ENCODE results near the gene GALM.

DNA sequence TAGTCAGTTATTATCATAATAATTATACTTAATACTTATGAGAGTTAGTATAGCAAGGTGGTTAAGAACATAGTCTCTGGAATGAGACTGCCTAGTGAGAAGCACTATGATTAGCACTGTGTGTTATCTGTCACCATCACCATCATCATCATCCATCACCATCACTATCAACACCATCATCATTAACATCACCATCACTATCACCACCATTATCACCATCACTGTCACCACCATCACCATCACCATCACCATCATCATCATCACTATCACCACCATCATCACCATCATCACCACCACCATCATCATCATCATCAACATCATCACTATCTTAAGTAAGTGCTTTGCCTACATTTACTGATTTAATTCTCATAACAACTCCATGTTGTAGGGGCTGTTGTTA, 45.6 kb downstream of the GALM start:
- no peak for TF ChIP-seq EP300 (IDR thresholded peaks at IDR 0.05)
- TF ChIP-seq, protein P1, sequence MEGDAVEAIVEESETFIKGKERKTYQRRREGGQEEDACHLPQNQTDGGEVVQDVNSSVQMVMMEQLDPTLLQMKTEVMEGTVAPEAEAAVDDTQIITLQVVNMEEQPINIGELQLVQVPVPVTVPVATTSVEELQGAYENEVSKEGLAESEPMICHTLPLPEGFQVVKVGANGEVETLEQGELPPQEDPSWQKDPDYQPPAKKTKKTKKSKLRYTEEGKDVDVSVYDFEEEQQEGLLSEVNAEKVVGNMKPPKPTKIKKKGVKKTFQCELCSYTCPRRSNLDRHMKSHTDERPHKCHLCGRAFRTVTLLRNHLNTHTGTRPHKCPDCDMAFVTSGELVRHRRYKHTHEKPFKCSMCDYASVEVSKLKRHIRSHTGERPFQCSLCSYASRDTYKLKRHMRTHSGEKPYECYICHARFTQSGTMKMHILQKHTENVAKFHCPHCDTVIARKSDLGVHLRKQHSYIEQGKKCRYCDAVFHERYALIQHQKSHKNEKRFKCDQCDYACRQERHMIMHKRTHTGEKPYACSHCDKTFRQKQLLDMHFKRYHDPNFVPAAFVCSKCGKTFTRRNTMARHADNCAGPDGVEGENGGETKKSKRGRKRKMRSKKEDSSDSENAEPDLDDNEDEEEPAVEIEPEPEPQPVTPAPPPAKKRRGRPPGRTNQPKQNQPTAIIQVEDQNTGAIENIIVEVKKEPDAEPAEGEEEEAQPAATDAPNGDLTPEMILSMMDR (IDR thresholded peaks at IDR 0.05): no peak
- TF ChIP-seq POLR2A (IDR thresholded peaks at IDR 0.05): no peak
